Cardiac muscle cell (in vitro differentiated cells and primary cell): ENCODE results near the gene KLRC4. TPM values are rescaled to one million over a fixed set of nuclear protein-coding genes. Genes with fewer than 3 reads are reported as not detected.

Source experiments
- DNase-seq, 2 donors: peaks; one replicate each; pipeline versions ENCODE4 v3.0.0 to v3.0.0-alpha.2; 2010 to 2017; ENCODE audit warnings: low read depth in 1 of 2, low spot score in 1 of 2
- H3K27ac ChIP-seq: fragments of 200-600 bp; sonication (generic); 2 replicates; pipeline ENCODE4 v1.5.1; 2016
- H3K27me3 ChIP-seq: fragments of 200-600 bp; sonication (generic); 2 replicates; pipeline ENCODE4 v1.6.0; 2016; ENCODE audit warnings: control low read depth
- H3K36me3 ChIP-seq: fragments of 200-600 bp; sonication (generic); 2 replicates; pipeline ENCODE4 v1.5.1; 2016; ENCODE audit warnings: control low read depth
- H3K4me1 ChIP-seq: fragments of 200-600 bp; sonication (generic); 2 replicates; pipeline ENCODE4 v1.8.1; 2017; ENCODE audit warnings: low read depth, mild to moderate bottlenecking, mixed run types
- H3K4me3 ChIP-seq: fragments of 200-600 bp; sonication (generic); 2 replicates; pipeline ENCODE4 v1.5.1; 2016; ENCODE audit warnings: mild to moderate bottlenecking
- H3K9me3 ChIP-seq: fragments of 200-600 bp; sonication (generic); 2 replicates; pipeline ENCODE4 v1.5.1; 2017; ENCODE audit warnings: low read depth, mild to moderate bottlenecking, control low read depth
- CTCF ChIP-seq: IDR thresholded peaks from 2 replicates; pipeline ENCODE4 v1.5.1; 2012; ENCODE audit warnings: low read depth, mild to moderate bottlenecking, low read length
- polyA plus RNA-seq: library from polyadenylated mRNA; unstranded; fragments of >200 nt; fragmentation: Nextera tagmentation; extraction: Ambion mirVana; gene quantifications from 2 replicates; pipeline ENCODE4 v1.2.1, GENCODE V29; 2016
- total RNA-seq: library from RNA; depleted of rRNA; stranded (reverse); fragments of >200 nt; gene quantifications from 2 replicates; pipeline ENCODE4 v1.2.3, GENCODE V29; 2016

KLRC4 gene
- not detected in 2 replicates for total RNA-seq
- not detected in 2 replicates for polyA plus RNA-seq

GRCh38 chr12:10409392-10409791, at the start of gene KLRC4:
Gene KLRC4, minus strand, starts transcription at chr12:10409757. Its CDS starts 182 bp downstream, at chr12:10409575.
- Histone ChIP-seq H3K36me3 (no peaks in the 10 kb centered on the region), H3K4me3 (no peak within 1 kb of the TSS), H3K27me3 (no peaks in the 10 kb centered on the region), H3K9me3 (no peaks in the 10 kb centered on the region), H3K27ac (no peak within 1 kb of the TSS), H3K4me1 (peaks cover 3% of the 10 kb centered on the region)
- no peak for TF ChIP-seq CTCF
- DNase-seq = peak; percentile 5 to 27

GRCh38 chr12:10457760-10458159, 48.2 kb upstream of the KLRC4 start:
- H3K4me1 ChIP-seq = no peaks in the 10 kb centered on the region
- no peaks in the 10 kb centered on the region for H3K36me3 ChIP-seq
- H3K27ac ChIP-seq = no peak overlapping the region
- H3K4me3 ChIP-seq = no peak overlapping the region
- no peak for TF ChIP-seq CTCF
- no peaks in the 10 kb centered on the region for H3K9me3 ChIP-seq
- DNase-seq = no peak
- H3K27me3 ChIP-seq = no peaks in the 10 kb centered on the region

- TF ChIP-seq CTCF = no peak
- no peak overlapping the region for H3K27ac ChIP-seq
- no peaks in the 10 kb centered on the region for H3K27me3 ChIP-seq
- no peaks in the 10 kb centered on the region for H3K9me3 ChIP-seq
- no peak for DNase-seq
- no peaks in the 10 kb centered on the region for H3K36me3 ChIP-seq
- H3K4me3 ChIP-seq = no peak overlapping the region
- H3K4me1 ChIP-seq = no peaks in the 10 kb centered on the region
Measured at GRCh38 chr12:10456856-10457255, 47.3 kb upstream of the KLRC4 start.

- Histone ChIP-seq H3K4me3 (no peak overlapping the region), H3K27me3 (no peaks in the 10 kb centered on the region), H3K36me3 (no peaks in the 10 kb centered on the region), H3K9me3 (no peaks in the 10 kb centered on the region), H3K4me1 (no peaks in the 10 kb centered on the region), H3K27ac (no peak overlapping the region)
- TF ChIP-seq CTCF = no peak
- no peak for DNase-seq
Measured at GRCh38 chr12:10455766-10456165, 46.2 kb upstream of the KLRC4 start.

GRCh38 chr12:10454531-10454930, 45.0 kb upstream of the KLRC4 start:
- Histone ChIP-seq H3K4me3 (no peak overlapping the region), H3K27ac (no peak overlapping the region), H3K9me3 (no peaks in the 10 kb centered on the region), H3K27me3 (no peaks in the 10 kb centered on the region), H3K4me1 (no peaks in the 10 kb centered on the region), H3K36me3 (no peaks in the 10 kb centered on the region)
- no peak for TF ChIP-seq CTCF
- DNase-seq = no peak

GRCh38 chr12:10453156-10453555, 43.6 kb upstream of the KLRC4 start, which contains the start of gene KLRC1:
Gene KLRC1, minus strand, starts transcription at chr12:10453377. Its CDS starts 2,221 bp downstream, at chr12:10451156.
- H3K9me3 ChIP-seq = no peaks in the 10 kb centered on the region
- no peak within 1 kb of the TSS for H3K4me3 ChIP-seq
- TF ChIP-seq CTCF = no peak
- H3K4me1 ChIP-seq = no peaks in the 10 kb centered on the region
- no peaks in the 10 kb centered on the region for H3K27me3 ChIP-seq
- DNase-seq = no peak
- no peaks in the 10 kb centered on the region for H3K36me3 ChIP-seq
- H3K27ac ChIP-seq = no peak within 1 kb of the TSS
